Stimulated activated CD4-positive, alpha-beta T cell treated with anti-CD3 and anti-CD28 coated beads, Interleukin-1b, Interleukin-23, amount 100 ng/mL, for 48 hours (primary cell): ENCODE data around the gene SCAMP5.

Experiments used
- DNase-seq: peaks from one replicate; pipeline ENCODE4 v3.0.0-alpha.2; 2020

Gene SCAMP5

GRCh38 chr15:74995182-74995778 is at the start of gene SCAMP5:
TSS of gene SCAMP5 (plus strand) at chr15:74995563. CDS start at chr15:75011840, 16,277 bp downstream.
- peak; percentile 93 for DNase-seq

- DNase-seq: peak; percentile 75
These were observed 45.1 kb upstream of the SCAMP5 start for GRCh38 chr15:74950078-74950908.

GRCh38 chr15:74951006-74951405 is 44.4 kb upstream of the SCAMP5 start:
- DNase-seq: no peak

GRCh38 chr15:74954515-74954914 is 40.8 kb upstream of the SCAMP5 start:
- no peak for DNase-seq

GRCh38 chr15:74955017-74955416 is 40.3 kb upstream of the SCAMP5 start:
- DNase-seq: no peak

GRCh38 chr15:74955796-74956647 is 39.3 kb upstream of the SCAMP5 start:
- DNase-seq: peak; percentile 76

- DNase-seq: peak; percentile 73
These were observed 38.5 kb upstream of the SCAMP5 start, which contains the start of gene RPP25 for GRCh38 chr15:74956648-74957475. TSS of gene RPP25 (minus strand) at chr15:74956772. CDS start at chr15:74956583, 189 bp downstream.

- no peak for DNase-seq
These were observed 37.8 kb upstream of the SCAMP5 start for GRCh38 chr15:74957476-74958035.

- no peak for DNase-seq
These were observed 36.9 kb upstream of the SCAMP5 start for GRCh38 chr15:74958320-74958907.

GRCh38 chr15:74958908-74959585 is 36.3 kb upstream of the SCAMP5 start:
- DNase-seq: no peak

- no peak for DNase-seq
These were observed 35.8 kb upstream of the SCAMP5 start for GRCh38 chr15:74959586-74959939.

GRCh38 chr15:74960286-74960685 is 35.1 kb upstream of the SCAMP5 start:
- DNase-seq: no peak

GRCh38 chr15:74960995-74961588 is 34.3 kb upstream of the SCAMP5 start:
- no peak for DNase-seq

- no peak for DNase-seq
These were observed 33.7 kb upstream of the SCAMP5 start for GRCh38 chr15:74961616-74962015.

GRCh38 chr15:74962219-74962618 is 33.1 kb upstream of the SCAMP5 start:
- DNase-seq: no peak

GRCh38 chr15:74962671-74963070 is 32.7 kb upstream of the SCAMP5 start:
- DNase-seq: no peak

- DNase-seq: no peak
These were observed 32.1 kb upstream of the SCAMP5 start for GRCh38 chr15:74963213-74963612.

- no peak for DNase-seq
These were observed 30.6 kb upstream of the SCAMP5 start for GRCh38 chr15:74964794-74965193.

GRCh38 chr15:74967670-74968069 is 27.7 kb upstream of the SCAMP5 start:
- no peak for DNase-seq

GRCh38 chr15:74976159-74976558 is 19.2 kb upstream of the SCAMP5 start:
- no peak for DNase-seq

- DNase-seq: peak; percentile 59
These were observed 17.8 kb upstream of the SCAMP5 start for GRCh38 chr15:74977599-74977998.
